Astrocyte of the spinal cord (primary cell): ENCODE measurements around the gene HABP2.

ENCODE experiments used
- DNase-seq: peaks from one replicate; pipeline ENCODE4 v3.0.0; 2011; ENCODE audit warnings: low read depth, low spot score
- H3K4me3 ChIP-seq: 2 replicates; pipeline ENCODE4 v1.5.1; 2011; ENCODE audit warnings: low read depth, mild to moderate bottlenecking, low read length, moderate library complexity
- CTCF ChIP-seq: IDR thresholded peaks from 2 replicates; pipeline ENCODE4 v1.5.1; 2012; ENCODE audit warnings: low read depth, mild to moderate bottlenecking, low read length, inconsistent platforms
- in situ Hi-C: cut with HindIII; loops from 2 replicates; pipeline ENCODE4 v1.10.0; 2017; ENCODE audit warnings: low sequenced_read_pairs

HABP2 gene

GRCh38 chr10:113565364-113565763 is 12.5 kb downstream of the HABP2 start:
- no peak for DNase-seq
- H3K4me3 ChIP-seq: no peak overlapping the region
- no peak for TF ChIP-seq CTCF
- in situ Hi-C loops: no loop called here

GRCh38 chr10:113566888-113567287 is 14.0 kb downstream of the HABP2 start:
- no peak for TF ChIP-seq CTCF
- H3K4me3 ChIP-seq: no peak overlapping the region
- no peak for DNase-seq
- in situ Hi-C loops: no loop called here

GRCh38 chr10:113569576-113569975 is 16.7 kb downstream of the HABP2 start:
- DNase-seq: no peak
- H3K4me3 ChIP-seq: no peak overlapping the region
- no peak for TF ChIP-seq CTCF
- in situ Hi-C loops: no loop called here

GRCh38 chr10:113572520-113573290 is 19.9 kb downstream of the HABP2 start:
- in situ Hi-C loops: no loop called here

GRCh38 chr10:113573368-113573767 is 20.5 kb downstream of the HABP2 start:
- in situ Hi-C loops: no loop called here
- no peak for DNase-seq
- no peak overlapping the region for H3K4me3 ChIP-seq
- TF ChIP-seq CTCF: no peak

More at GRCh38 chr10:113572520-113573290, 19.9 kb downstream of the HABP2 start:
- DNase-seq: no peak
- no peak overlapping the region for H3K4me3 ChIP-seq
- TF ChIP-seq CTCF: no peak

GRCh38 chr10:113576852-113577251 is 24.0 kb downstream of the HABP2 start:
- H3K4me3 ChIP-seq: no peak overlapping the region
- no peak for DNase-seq
- in situ Hi-C loops: no loop called here
- no peak for TF ChIP-seq CTCF

- no peak overlapping the region for H3K4me3 ChIP-seq
- no peak for DNase-seq
- in situ Hi-C loops: no loop called here
- TF ChIP-seq CTCF: no peak
These were observed 25.9 kb downstream of the HABP2 start for GRCh38 chr10:113578773-113579172.
